IPS DF 19.7 (cell line): ENCODE data around the gene CEP70.
"Not testable (repeated sequence)": the region's sequence is repeated elsewhere in the genome, so short reads cannot be mapped to it uniquely, and the experiment has no call there.

Experiments
- DNase-seq: peaks from one replicate; pipeline ENCODE4 v3.0.0-alpha.2; 2013; ENCODE audit warnings: low read depth, low spot score

CEP70 gene

DNA sequence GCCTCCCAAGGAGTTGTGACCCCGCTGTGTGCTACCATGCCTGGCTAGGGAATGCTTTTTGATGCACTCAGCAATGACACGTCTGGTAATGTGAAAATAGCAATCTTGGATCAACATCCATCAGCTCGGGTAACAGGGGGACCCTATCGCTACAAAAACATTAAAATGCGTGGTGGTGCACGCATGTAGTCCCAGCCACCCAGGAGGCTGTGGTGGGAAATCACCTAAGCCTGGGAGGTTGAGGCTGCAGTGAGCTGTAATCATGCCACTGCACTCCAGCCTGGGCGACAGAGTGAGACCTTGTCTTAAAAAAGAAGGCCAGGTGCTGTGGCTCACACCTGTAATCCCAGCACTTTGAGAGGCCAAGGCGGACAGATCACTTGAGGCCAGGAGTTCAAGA lies 140.1 kb downstream of the CEP70 start:
- DNase-seq = not testable (repeated sequence)

DNA sequence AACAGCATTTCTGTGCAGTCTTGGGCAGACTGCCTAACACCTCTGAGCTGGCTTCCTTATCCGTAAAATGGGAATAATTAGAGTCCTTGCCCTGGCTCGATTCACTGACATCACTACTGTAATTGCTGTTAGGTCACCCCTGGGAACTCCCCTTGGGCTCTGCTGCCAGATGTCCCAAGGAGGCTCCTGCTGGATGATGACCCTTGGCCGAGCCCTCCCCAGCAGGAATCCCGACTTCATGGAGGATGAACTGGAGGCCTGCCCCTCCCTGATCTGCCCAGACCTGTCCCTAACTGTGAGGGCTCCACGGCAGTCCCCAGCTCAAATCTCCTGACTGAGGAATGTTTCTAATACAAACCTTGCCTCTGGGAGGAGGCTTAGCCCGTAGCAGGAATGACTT lies 141.6 kb downstream of the CEP70 start:
- no peak for DNase-seq

DNA sequence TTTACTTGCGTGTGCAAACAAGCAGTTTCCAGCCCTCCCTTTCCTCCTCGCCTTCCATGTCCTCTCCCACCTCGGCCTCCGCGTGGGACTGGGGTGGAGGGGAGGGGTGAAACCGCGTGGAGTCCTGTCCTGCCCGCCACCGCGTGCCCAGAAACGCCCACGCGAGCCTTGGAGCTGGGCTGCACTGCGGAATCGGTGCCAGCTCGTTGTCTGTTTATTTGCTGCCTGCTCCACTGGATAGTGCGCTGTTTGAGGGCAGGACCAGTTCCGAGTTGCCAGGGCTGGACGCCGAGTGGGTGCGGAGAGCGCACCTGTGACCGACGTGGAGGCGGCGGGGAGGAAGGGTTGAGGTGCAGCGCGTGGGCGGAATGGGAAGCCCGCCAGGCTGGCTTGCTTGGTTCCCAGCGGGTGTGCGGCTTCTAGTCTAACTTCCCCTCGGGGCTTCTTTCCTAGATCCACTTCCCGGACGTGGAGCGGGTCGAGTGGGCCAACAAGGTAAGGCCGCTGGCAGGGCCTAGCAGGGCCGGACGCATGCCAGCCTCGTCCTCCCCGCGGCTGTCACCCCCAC lies 142.4 kb downstream of the CEP70 start:
- no peak for DNase-seq

DNA sequence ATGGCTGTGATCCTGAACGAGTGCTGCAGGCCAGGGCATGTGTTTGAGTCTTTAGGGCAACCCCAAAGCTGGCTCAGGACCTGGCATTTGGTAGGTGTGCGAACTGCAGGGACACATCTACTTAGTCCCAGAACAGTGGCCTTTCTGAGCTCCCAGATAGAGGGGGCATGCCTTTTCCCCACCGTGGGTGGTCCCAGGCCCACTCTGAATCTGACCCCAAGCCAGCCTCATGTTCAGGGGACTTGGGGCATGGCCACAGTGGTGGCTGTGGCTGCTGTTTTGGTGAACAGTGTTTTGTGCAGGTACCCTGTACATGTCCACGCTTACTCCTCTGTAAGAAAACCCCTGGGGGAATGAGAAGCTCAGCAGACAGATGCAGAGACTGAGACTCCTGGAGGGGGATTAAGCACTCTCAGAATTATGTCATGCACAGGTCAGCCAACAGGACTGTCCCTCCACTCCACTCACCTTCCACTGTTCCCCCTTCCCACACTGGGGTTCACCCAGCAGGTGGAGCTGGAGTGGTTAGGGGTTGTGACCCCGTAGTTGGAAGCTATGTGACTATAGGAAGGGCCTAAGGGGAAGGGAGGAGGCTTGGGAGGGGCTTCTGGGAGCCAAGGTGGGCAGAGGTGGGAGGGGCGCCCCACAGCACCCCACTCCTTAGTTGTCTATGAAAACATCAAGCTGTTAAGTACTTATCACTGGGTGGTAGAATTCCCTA lies 143.2 kb downstream of the CEP70 start:
- no peak for DNase-seq

DNA sequence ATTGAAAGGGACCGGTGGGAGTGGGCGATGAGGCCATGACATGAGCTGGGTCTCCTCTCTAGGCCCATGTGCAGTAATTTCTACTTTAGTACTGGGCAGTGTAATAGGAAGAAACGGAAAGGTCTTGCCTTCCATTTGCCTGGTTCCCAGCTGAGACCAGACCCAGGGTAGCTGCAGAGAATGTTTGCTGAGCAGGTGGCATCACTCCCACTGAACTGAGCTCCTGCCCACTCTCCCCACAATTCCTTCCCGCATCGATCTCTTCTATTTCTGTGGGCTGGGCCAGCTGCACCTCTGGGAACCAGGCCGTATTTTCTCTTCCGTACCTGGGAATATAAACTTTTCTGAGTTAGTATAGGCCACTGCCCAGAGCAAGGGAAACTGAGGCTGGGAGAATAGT lies 143.9 kb downstream of the CEP70 start:
- no peak for DNase-seq

DNA sequence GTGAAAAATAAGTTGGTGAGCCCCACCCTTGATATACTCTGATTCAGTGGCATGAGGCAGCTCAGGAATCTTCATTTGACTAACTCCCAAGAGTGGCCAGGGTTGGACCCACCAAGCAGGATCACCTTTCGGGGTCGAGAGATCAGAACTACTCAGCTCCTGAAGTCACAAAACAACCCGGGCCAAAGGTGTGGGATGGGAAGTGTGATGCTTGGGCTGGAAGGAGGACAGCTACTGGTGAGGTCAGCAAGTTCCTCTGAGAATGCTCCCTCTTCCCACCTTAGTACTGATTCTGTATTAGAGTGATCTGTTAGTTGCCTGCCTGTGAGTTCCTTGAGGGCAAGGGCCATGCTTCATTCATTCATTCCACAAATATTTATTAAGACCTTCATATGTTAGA lies 144.6 kb downstream of the CEP70 start:
- DNase-seq = no peak

DNA sequence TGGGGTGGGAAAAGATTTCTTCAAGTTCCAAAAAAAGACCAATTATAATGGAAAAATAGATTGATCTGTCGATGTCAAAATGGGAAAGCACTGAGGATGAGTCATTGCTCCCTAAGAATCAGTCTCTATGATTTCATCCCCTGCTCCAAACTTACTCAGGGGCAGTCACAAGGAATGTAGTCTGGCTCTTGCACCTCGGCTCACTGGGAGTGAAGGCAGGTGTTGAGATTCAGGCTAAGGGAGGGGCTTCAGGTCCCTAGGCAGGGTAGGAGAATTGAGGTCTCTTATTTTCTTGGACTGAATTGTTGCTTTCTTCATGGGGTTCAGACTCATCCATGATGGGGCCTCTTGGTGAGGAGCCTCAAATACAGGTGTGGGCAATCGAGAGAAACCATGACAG lies 145.4 kb downstream of the CEP70 start:
- DNase-seq = no peak

DNA sequence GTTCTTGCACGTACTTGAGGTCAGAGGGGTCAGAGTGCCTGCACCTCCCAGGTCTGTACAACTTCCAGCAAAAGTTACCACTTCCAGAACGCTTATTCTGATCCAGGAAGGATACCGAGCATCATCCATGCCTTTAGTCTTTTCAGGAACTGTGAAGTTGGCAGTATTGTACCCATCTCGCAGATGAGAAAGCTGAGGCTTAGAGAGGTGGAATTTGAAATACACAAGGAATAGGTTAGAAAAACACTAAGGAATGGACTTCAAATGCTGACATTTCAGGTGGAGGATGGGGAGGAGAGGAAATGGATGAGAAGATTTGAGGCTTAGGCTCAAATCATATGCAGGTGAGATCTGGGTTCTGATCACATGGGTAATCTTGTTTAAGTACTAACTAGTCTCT lies 148.4 kb downstream of the CEP70 start:
- no peak for DNase-seq

DNA sequence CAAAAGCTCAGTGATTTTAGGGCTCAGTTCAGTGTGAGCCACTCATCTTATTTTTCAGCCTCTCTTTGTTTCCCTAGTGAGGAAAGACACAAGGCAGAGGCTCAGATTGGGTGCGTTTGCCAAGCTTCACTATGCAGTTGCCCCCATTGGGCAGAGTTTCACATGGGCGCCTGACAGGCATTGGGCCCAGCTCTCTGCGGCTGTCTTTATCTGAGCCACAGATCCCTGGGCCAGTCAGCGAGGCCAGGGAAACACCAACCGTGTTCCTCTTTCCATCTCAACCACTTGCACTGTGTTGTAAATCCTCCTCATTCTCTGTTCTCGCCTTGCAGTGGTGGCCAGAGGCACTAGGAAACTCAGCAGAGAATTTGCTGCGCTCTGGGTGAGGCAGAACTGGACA lies 148.8 kb downstream of the CEP70 start:
- DNase-seq = no peak
